Activated CD8-positive, alpha-beta memory T cell treated with anti-CD3 and anti-CD28 coated beads for 24 hours (primary cell): ENCODE results near the gene TBCEL.

Experiments
- DNase-seq: peaks from one replicate; pipeline ENCODE4 v3.0.0-alpha.2; 2020

The TBCEL gene

DNA sequence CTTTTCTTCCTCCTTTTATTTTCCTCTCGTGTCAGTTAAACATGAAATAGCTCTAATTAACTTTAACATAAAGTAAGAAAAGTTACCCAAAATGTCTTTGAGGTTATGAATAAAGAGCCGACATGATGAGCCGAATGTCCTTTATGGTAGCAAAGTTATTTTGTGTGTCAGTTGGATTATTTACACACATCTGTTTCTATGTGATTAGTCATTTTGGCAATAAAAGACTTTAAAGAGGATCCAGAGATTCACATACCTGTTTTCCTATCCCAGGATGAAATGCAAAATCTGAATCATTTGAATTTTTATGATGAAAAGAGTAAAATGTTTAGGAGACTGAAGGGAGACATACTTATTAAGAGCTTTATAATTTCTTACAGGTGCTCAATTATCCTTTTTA lies 43.1 kb downstream of the TBCEL start:
- DNase-seq = no peak

DNA sequence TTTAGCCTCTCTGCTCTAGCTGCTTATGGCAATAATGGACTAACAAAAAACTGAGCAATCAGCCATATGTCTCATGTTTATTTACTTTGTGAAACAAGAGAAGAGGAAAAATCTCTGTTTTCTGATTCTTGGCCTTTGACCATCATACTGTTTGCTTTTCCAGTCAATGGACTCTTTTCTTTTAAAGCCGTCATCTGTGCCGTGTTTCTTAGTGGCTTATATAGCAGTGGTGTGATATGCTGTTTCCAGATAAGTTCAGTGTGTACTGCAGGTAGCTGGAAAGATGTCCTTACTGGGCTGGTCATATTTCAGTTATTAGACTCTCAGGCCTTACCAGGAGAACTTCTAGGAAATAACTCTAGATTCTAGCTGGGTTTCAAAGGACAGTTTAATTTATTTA lies 43.6 kb downstream of the TBCEL start:
- no peak for DNase-seq

DNA sequence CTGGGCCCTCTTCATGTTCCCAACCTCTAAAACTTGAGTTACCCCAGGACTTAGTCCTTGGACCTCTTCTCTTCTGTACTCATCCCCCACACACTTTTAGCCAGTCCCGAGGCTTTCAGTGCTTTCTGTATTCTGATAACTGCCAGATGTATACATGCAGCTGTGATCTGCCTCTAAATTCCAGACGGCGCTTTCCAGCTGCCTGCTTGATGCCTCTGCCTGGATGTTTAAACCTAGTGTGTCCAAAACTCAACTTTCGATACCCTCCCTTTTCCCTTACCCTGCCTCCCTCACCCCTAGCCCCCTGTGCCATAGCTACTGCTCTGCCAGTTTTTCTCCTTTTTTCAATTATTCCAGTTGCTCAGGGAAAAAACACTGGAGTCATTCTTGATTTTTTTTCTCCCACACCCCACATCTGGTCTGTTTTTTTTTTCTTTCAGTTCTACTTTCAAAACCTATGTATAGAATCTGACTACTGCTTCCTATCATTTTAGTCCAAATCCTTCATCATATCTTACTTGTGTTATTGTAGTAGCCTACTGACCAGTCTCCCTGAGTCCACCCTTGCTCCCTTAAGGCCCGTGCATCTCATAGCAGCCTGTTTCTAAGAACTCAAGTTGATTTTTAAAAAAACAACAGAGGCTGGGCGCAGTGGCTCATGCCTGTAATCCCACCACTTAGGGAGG lies 44.2 kb downstream of the TBCEL start:
- DNase-seq = no peak

DNA sequence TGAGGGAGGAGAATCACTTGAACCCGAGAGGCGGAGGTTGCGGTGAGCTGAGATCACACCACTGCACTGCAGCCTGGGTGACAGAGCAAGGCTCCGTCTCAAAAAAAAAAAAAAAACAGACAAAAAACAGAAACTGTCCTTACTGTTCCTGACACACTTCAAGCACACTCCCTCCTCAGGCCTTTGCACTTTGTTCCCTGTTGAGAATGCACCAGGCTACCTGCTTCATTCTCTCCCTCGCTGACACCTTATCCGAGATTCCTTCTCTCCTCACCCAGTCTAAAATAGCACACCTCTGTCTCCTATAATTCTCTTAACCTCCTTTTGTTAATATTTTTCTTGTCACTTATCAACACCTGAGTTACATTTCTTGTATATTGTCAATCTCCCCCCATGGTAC lies 44.9 kb downstream of the TBCEL start:
- DNase-seq = no peak

DNA sequence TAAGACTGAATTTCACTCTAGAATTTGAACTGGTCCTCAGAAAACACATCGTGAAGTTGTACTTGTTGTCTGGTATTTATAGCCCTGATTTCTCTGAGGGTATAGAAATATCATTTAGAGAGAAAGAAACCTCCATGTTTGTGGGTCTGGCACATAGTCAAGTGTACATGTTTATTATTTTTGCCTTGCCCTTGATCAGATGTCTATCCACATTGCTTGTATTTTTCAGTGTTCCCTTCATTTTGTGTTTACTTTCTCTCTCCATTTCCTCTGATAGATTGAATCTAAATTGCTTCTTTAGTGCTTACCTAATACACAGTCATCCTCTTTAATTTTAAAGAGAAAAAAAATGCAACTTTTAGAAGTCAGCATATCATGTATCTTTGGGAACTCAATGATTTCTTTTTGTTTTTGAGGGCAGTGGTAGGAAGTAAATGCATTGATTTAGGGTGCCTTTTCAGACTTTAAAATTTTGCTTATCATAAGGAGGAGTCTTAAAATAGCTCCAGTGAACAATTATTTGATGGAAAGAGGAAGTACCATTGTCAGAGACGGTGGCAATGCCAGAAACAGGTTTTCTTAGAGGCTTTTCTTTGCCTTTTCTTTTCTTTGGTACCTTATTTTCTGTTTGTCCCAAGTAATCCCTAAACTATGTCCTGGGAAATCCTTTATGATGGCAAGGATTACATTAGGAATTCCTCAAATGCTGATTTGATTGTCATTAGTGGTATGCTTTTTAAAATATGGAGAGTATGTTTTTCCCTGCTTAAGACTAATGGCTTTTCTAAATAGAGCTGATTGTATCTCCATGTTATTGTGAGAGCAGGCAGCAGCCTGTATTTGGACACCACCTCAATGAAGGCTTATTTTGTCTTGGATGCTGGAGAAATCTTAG lies 47.3 kb downstream of the TBCEL start:
- DNase-seq = no peak

DNA sequence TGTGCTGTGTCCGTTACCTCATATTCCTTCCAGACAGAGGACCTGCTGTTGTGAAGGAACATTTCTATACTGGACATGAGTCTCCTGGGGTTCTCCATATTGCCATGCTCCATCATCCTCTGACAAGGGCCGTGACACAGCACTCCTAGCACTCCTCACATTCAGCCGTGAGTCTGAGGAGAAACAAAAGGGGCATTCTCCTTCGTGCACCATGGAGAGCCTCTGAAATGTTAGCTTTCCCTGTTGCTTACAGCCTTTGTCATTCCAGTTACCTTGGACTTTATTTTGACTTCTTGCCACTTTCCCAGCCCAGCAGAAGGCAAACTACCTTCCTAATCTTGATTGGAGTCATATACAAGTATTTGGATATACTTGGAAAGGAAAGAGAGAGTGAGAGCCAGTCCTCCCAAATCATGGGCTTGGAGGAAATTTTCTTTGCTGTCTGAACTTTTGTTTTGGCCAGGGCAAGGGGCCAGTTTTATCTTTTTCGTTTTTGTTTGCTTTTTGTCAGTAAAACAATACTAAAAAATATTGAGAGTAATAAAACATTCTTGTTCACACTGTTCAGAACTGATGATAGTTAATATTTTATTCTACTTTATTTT lies 48.0 kb downstream of the TBCEL start:
- no peak for DNase-seq

DNA sequence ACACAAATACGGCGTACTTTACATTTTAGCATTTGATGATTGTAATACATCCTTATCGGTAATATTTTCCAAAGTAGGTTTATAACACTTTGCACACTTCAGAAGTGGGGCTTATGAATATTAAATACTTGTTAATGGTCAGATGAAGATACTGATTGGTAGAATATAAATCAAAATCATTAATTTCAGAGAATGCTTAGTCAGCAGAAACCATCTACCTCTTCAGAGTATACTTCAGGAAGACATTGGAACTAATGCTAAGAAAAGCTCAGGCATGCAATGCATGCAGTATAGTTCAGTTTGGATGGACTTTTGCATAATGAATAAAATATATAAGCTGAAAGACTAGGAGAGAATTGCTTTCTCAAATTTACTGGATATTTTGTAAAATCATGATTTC lies 57.4 kb downstream of the TBCEL start:
- no peak for DNase-seq

DNA sequence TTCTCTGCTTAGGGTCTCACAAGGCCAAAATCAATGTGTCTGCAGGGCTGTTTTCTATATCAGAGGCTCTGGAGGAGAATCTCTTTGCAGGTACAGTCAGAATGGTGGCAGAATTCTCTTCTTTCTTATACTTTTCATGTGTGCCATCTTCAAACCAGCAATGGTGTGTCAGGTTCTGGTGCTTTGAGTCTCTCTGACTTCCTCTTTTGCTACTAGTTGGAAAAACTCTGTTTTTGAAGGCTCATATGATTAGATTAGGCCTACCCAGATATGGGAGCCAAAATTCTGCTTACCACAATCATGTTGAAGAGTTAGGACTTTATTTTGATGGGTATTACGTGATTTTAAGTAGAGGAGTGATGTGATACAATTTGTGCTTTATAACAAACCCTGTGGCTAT lies 58.3 kb downstream of the TBCEL start:
- no peak for DNase-seq

DNA sequence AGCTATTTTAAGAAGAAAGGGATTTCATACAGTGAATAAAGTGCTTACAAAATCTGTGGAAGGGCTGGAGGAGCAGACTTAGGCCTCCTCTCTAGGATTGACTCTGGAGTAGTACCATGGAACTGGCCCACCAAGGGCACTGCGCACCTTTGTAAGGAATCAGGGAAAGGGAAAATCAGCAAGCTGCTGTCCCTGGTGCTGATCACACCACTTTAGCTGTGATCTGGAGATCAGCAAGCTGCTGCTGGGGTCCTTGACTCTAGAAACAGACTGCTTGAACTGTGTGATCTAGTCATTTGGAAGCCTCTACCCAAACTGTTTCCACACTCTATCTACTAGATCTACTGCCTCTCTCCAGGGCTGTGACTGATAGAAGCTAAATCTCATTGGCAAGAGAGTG lies 58.8 kb downstream of the TBCEL start:
- no peak for DNase-seq

DNA sequence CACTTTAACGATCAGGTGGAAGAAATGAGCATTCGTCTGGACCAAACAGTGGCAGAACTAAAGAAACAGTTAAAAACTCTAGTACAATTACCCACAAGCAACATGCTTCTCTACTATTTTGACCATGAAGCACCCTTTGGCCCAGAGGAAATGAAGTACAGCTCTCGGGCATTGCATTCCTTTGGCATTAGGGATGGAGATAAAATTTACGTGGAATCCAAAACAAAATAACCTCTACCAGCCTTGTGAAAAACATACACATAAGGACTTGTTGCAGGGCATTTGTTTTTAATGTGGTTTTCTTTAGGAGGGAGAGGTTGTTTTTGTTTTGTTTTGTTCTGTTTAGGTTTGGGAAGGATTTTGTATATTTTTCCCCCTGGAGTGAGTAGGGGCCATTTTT lies 63.0 kb downstream of the TBCEL start:
- no peak for DNase-seq

DNA sequence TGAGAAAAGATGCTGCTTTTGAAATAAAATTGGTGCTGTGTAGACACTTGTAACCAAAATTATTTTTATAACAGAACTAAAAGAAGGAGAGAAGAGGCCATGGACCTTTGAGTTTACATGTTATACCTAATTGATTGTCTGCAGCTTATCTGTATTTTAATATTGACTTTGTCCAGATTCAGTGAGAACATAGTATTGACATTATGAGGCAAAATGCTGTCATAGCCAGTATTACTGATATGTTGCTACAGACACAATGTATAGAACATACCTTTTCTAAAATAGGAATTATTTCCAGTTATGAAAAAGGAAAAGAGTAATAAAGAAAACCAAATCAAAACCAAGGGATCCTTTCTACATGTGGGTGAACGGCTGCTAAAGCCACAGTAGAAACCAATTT lies 65.7 kb downstream of the TBCEL start:
- no peak for DNase-seq

DNA sequence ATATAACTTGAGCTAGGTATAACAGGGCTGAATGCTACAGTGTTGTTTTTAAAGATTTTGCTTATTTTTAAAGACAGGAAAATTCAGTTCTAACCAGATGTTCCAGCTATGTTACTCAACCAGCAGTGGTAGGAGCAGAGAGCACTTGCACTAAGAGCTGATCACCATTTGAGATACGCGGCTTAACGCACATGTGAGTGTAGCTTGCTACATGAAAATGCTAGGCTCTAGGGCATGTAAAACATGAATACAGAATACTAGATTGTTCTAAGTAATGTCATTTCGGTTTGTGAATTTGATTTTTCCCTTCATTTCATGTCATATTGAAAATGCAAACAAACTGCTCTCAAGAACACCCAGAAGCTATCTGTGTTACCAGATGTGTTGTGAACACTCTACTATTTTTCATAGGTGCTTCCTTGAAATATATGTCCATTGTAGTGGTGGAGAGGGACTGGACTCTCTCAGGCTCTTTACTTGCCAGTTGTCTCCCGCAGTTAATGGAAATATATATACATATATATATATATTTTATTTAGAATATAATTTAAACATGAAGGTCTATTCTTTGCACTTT lies 66.3 kb downstream of the TBCEL start:
- DNase-seq = no peak

DNA sequence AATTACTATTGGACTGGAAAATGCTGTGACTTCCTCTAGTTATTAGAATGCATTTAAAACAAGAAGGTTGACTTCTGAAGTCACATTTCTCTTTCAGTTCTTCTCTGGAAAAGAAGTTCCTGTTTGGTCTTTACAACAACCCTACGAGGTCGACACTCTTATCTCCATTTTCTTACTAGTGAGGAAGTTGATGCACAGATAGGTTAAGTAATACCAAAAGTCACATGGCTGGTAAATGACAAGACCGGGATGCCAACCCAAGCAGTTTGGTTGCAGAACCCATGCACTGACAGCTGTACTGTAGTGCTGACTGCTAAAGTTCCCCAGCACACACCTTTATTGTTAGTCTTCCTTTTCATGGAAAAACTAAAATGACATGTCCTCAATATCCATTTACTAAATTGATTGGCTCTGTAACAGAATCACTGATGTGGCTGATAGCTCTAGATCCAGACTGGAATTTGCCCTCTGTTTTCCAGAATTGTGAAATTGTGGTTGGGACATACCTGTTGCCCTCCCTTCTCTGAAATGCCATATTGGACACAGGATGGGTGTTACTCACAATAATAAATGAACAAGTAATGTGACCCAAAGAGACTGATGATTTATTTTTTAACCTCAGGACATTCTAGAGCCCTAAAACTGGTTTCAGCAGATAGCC lies 67.7 kb downstream of the TBCEL start:
- no peak for DNase-seq

DNA sequence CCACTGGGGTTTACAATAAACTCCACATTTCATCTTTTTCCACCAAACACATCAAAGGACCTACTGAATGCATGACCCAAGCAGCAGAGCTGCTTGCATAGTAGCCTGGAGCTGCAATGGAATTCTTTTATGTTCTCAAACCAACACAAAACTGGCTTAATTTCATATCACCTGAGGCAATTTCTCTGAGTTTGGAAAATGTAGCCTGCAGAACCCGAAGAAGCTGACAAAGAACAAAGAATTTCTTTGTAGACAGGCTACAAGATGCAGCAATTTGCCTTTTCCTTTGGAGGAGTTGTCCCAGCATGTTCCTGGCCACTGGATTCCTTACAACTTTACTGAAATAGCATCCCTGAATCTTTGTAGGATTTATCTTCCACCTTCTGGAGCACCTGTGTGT lies 71.7 kb downstream of the TBCEL start:
- no peak for DNase-seq

DNA sequence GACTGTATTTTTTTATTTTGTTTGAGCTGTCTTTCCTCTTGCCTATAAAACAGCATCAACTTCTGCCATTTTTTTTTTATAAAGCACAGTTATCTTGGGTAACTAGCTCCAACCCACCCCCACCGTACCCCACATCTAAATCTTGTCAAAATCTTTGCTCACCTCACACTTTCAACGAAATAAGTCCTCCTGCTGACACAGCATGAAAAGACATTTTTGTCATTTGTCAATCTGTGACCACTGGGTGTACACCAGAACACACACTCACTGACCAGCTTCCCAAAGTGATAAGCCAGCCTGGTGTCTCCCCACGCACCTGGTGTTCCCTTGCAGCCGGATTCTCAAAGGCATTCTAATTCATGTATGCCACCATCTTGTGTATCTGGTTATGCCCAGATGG lies 75.5 kb downstream of the TBCEL start:
- DNase-seq = no peak

DNA sequence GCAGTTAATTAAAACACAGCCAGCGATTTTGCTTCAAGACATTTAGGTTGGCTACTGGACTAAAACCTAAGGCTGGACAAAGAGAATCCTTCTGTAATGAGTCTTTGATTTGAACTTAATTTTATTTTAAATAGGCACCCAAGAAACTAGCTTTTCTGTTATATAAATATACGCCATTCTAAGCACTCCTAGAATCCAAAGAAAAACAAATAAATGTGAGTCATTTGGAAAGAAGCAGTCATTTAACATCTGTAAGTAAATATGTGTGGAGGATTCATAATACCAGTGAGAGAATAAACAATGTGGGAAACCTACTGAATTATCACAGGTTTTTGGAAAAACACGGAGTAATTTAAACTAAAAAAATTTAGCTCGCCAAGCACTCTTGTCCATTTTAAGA lies 76.0 kb downstream of the TBCEL start:
- no peak for DNase-seq

DNA sequence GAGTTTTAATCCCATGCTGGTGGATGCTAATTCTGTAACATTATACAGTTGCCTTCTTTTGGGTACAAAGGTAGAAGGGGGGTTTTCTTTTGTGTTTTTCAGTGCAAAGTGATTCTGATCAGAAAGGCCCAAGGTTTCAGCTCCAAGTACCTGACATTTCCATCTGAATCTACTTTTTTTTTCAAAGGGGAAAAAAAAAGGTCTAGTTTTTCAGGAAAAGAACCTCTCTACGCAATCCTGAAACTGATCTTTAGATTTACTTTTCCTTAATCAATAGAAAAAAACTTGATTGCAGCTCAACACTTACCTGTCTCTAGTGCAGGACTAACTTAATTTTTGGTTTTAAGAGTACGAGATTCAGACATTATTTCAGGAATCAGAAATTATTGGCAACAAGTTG lies 77.0 kb downstream of the TBCEL start, which contains the start of gene TECTA:
TECTA (plus strand) TSS at position 301 of the 400 bp plus-strand sequence. CDS start 1,423 bp downstream, outside the sequence.
- DNase-seq = no peak

DNA sequence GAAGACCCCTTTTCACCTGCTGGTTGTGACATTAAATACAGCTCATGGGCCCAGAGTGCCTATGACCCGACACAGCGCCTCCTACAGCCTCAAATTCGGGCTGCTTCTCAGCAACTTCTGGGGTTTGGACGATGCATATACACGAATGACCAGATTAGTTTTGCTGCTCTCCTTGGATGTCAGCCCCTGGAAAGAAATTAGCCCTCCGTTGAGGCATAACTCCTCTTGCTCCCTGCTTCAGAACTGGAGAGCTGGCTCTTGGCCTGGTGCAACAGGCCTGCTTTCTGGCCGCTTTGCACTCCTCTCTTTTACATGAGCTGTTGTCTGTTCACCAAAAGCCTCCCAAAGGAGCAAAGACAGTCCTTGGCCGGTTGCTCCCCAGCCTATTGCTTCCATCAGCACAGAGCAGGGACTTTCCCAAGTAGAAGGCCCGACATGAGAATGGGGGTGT lies 80.4 kb downstream of the TBCEL start:
- DNase-seq = no peak

DNA sequence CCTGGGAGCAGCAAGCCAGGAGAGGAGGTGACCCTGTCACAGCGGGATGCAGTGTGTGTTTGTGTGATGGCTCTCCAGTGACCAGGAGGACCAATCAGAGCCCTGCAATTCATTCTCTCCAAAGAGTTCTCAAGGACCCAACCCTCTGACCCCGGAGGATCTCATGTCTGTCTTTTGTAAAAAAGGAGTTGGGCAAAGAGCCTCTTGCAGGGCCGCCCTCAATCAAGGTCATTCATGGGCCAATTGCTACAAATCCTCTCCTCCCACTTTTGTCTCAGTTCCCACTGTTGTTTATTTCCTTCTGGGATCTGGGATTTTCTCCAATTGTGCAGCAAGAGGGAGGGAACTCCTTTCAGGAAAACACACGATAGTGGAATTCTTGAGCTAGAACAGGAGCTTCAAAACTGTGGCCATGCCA lies 81.2 kb downstream of the TBCEL start:
- DNase-seq = no peak

DNA sequence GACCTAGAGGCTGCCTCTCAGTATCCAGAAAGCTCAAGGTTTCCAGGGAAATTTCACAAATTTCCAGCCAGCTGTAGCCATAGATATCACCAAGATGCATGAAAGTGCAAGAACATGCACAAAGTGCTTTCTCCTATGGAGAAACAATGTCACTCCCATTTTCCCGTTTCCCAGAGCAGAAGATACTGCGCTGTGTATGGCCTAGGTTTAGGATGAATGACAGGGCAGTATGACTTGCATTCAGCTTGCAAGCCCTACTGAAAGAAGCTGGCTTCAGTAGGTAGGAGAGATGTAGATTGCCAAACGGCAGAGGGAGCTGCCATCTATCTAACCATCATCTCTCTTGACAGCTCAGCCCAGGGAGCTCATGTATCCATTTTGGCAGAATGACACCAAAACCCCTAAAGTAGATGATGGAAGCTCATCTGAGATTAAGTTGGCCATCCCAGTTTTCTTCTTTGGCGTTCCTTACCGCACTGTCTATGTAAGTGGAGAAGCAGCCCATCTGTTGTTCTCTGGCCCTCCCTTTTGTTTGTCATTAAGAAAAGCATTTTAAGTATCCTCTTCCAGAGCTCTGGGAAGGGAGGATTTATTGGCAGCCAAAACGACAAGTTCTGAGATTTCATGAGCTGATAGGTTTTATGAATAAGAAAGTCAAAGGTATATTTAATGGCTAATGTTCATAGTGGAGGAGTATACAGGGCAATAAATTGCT lies 81.7 kb downstream of the TBCEL start:
- DNase-seq = no peak

DNA sequence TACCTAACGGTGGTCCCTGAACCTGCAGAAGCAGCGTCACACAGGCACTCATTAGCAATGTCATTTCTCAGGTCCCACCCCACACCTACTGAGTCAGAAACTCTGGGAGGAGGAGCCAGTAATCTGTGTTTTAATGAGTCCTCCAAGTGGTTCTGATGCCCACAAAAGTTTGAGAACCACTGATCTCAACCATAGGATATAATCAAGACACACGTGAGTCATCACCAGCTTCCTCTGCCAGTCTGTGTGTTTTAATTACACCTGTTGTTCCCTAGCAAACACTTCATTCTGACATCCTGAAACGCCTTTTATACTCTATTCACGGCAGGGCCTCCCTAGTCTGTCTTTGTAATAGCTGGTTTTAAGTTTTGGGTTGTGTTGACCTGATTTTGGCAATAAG lies 82.9 kb downstream of the TBCEL start:
- DNase-seq = no peak

DNA sequence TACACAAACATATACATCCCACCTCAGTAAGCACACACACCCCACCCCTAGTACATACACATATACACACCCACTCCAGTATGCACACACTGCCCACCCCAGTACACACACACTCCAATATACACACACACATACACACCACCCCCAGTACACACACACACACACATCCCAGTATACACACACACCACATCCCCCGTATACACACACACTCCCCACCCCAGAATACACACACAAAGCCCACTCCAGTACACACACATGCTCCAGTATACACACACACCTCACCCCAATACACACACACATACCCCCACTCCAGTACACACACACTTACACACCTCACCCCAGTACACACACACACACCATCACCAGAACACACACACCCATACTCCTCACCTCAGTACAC lies 84.5 kb downstream of the TBCEL start:
- no peak for DNase-seq
